CD14-positive monocyte (primary cell): ENCODE measurements around the gene CTRB1. TPM values are rescaled to one million over a fixed set of nuclear protein-coding genes. Genes with fewer than 3 reads are reported as not detected.
"Not testable (repeated sequence)": the region's sequence is repeated elsewhere in the genome, so short reads cannot be mapped to it uniquely, and the experiment has no call there.

Source experiments
- DNase-seq, 3 donors: peaks; one replicate each; pipeline ENCODE4 v3.0.0-alpha.2; 2011 to 2022
- H2AFZ ChIP-seq: 2 replicates; pipeline ENCODE4 v1.6.0; 2012; ENCODE audit warnings: mild to moderate bottlenecking, low read depth, low read length, inconsistent platforms; ENCODE audit not compliant: insufficient read depth, poor library complexity, severe bottlenecking
- H3K27ac ChIP-seq, 2 donors: 1 replicate in 1 of 2; 2 replicates in 1 of 2; pipeline ENCODE4 v1.5.1; 2012 to 2013; ENCODE audit warnings: low read length in 2 of 2, control low read depth in 1 of 2, inconsistent platforms in 1 of 2, low read depth in 1 of 2, mild to moderate bottlenecking in 1 of 2
- H3K27me3 ChIP-seq, 2 donors: one replicate each; pipeline versions ENCODE4 v1.6.0 to v1.6.1; 2011 to 2013; ENCODE audit warnings: low read length in 2 of 2; ENCODE audit not compliant: control insufficient read depth in 2 of 2, insufficient read depth in 2 of 2
- H3K36me3 ChIP-seq, 2 donors: replicated peaks in 1 of 2; 1 replicate in 1 of 2; 2 replicates in 1 of 2; pipeline versions ENCODE4 v1.5.1 to v1.6.1; 2012 to 2013; ENCODE audit warnings: low read length in 2 of 2, control low read depth in 1 of 2, inconsistent platforms in 1 of 2, mild to moderate bottlenecking in 1 of 2; ENCODE audit not compliant: insufficient read depth in 2 of 2, control insufficient read depth in 1 of 2
- H3K4me1 ChIP-seq, 2 donors: 1 replicate in 1 of 2; 2 replicates in 1 of 2; pipeline versions ENCODE4 v1.5.1 to v1.6.1; 2012 to 2013; ENCODE audit warnings: low read length in 2 of 2, control low read depth in 1 of 2, inconsistent platforms in 1 of 2, mild to moderate bottlenecking in 1 of 2, moderate library complexity in 1 of 2; ENCODE audit not compliant: insufficient read depth in 2 of 2, control insufficient read depth in 1 of 2
- H3K4me2 ChIP-seq: replicated peaks from 2 replicates; pipeline ENCODE3; 2012; ENCODE audit warnings: low read length, moderate library complexity, mild to moderate bottlenecking; ENCODE audit not compliant: poor library complexity, severe bottlenecking; ENCODE audit errors: extremely low read depth
- H3K4me3 ChIP-seq, 3 experiments: fragments of 200-600 bp in 1 of 3; sonication (generic) in 1 of 3; replicated peaks in 1 of 3; 1 replicate in 2 of 3; 2 replicates in 1 of 3; pipeline ENCODE4 v1.5.1; 2011 to 2013; ENCODE audit warnings: low read length in 3 of 3, mild to moderate bottlenecking in 3 of 3, control low read depth in 2 of 3, low read depth in 2 of 3, inconsistent platforms in 1 of 3, moderate library complexity in 1 of 3
- H3K79me2 ChIP-seq: 2 replicates; pipeline ENCODE4 v1.6.0; 2012; ENCODE audit warnings: mild to moderate bottlenecking, control low read depth, inconsistent platforms, low read length, moderate library complexity; ENCODE audit not compliant: insufficient read depth
- H3K9ac ChIP-seq: 2 replicates; pipeline ENCODE4 v1.6.0; 2017; ENCODE audit warnings: low read length, mild to moderate bottlenecking; ENCODE audit not compliant: insufficient read depth, poor library complexity, severe bottlenecking
- H3K9me3 ChIP-seq, 2 donors: replicated peaks in 1 of 2; 1 replicate in 1 of 2; 2 replicates in 1 of 2; pipeline versions ENCODE4 v1.5.1 to v1.6.1; 2012 to 2013; ENCODE audit warnings: low read length in 2 of 2, control low read depth in 1 of 2; ENCODE audit not compliant: control insufficient read depth in 1 of 2, insufficient read depth in 1 of 2
- H4K20me1 ChIP-seq: 2 replicates; pipeline ENCODE4 v1.6.0; 2012; ENCODE audit warnings: mild to moderate bottlenecking, low read length, control low read depth, moderate library complexity; ENCODE audit not compliant: insufficient read depth
- H3K27ac Mint-ChIP-seq, 7 donors: one replicate each; pipeline ENCODE4 v1.8.0; 2020; ENCODE audit warnings: mild to moderate bottlenecking in 7 of 7, mixed read lengths in 7 of 7, moderate library complexity in 6 of 7, inconsistent platforms in 2 of 7
- H3K27me3 Mint-ChIP-seq, 3 donors: one replicate each; pipeline ENCODE4 v1.8.0; 2021 to 2022; ENCODE audit warnings: low read depth in 3 of 3, mild to moderate bottlenecking in 3 of 3, mixed read lengths in 3 of 3, moderate library complexity in 3 of 3, inconsistent platforms in 1 of 3
- H3K36me3 Mint-ChIP-seq, 2 donors: one replicate each; pipeline ENCODE4 v1.8.0; 2020; ENCODE audit warnings: mixed read lengths in 2 of 2, inconsistent platforms in 1 of 2, mild to moderate bottlenecking in 1 of 2
- H3K4me1 Mint-ChIP-seq: one replicate; pipeline ENCODE4 v1.8.0; 2020; ENCODE audit warnings: mild to moderate bottlenecking, mixed read lengths
- H3K4me3 Mint-ChIP-seq, 2 donors: one replicate each; pipeline ENCODE4 v1.8.0; 2020; ENCODE audit warnings: mild to moderate bottlenecking in 2 of 2, mixed read lengths in 2 of 2, moderate library complexity in 1 of 2
- H3K9me3 Mint-ChIP-seq, 7 donors: one replicate each; pipeline ENCODE4 v1.8.0; 2020 to 2022; ENCODE audit warnings: mixed read lengths in 7 of 7, mild to moderate bottlenecking in 6 of 7, moderate library complexity in 6 of 7, inconsistent platforms in 2 of 7
- CTCF ChIP-seq: fragments of 200-600 bp; IDR thresholded peaks from one replicate; pipeline ENCODE4 v1.8.0; 2022; ENCODE audit warnings: antibody characterized with exemption, mild to moderate bottlenecking
- WGBS: methylation state at CpG from one replicate; pipeline ENCODE4 v1.1.5; 2013; ENCODE audit warnings: missing lambda C conversion rate; ENCODE audit not compliant: insufficient coverage; 5-methylcytosine and 5-hydroxymethylcytosine counted together
- intact Hi-C, 2 donors: fragments of 100-400 bp; cut with micrococcal nuclease; formaldehyde crosslinking; loops; one replicate each; pipeline versions ENCODE4 v1.15.0 to v1.15.1; 2023
- polyA plus RNA-seq, 3 donors: library from polyadenylated mRNA; depleted of rRNA in 1 of 3; unstranded in 2 of 3; stranded (reverse) in 1 of 3; fragments of 300-500 nt in 2 of 3; fragments of >200 nt in 1 of 3; fragmentation: Illumina TruSeq in 2 of 3; gene quantifications; 1 replicate in 2 of 3; 2 replicates in 1 of 3; pipeline ENCODE4 v1.2.3, GENCODE V29; 2012 to 2021

Gene CTRB1
- polyA plus RNA-seq, 3 donors: not detected

- intact Hi-C loops: no loop called here
- Histone ChIP-seq H3K27me3 (peaks cover 0 to 19% of the 10 kb centered on the region in 2 donors), H3K4me3 (no peak overlapping the region), H3K27ac (no peak overlapping the region), H3K4me1 (no peaks in the 10 kb centered on the region), H3K79me2 (no peaks in the 10 kb centered on the region), H3K4me2 (peak overlapping the region; percentile 14), H2AFZ (peak overlapping the region; percentile 21), H3K9ac (no peak overlapping the region), H3K9me3 (no peaks in the 10 kb centered on the region), H4K20me1 (no peaks in the 10 kb centered on the region), H3K36me3 (no peaks in the 10 kb centered on the region)
- Mint-ChIP-seq H3K27me3 (peaks cover 19 to 58% (median 37%) of the 10 kb centered on the region in 3 donors), H3K9me3 (peaks cover 0 to 3% (median 0%) of the 10 kb centered on the region in 7 donors), H3K27ac (no peak overlapping the region), H3K4me3 (peak overlapping the region; percentile 58 to 79), H3K4me1 (peaks cover 8% of the 10 kb centered on the region), H3K36me3 (no peaks in the 10 kb centered on the region)
- TF ChIP-seq CTCF: no peak
- WGBS: no CpG with 5 or more reads among the region's 5 CpGs
- no peak for DNase-seq
Observed at GRCh38 chr16:75219838-75220237, 1.1 kb downstream of the CTRB1 start.

GRCh38 chr16:75222271-75222783 is 3.5 kb downstream of the CTRB1 start:
- intact Hi-C loops: no loop called here
- Histone ChIP-seq H2AFZ (no peak overlapping the region), H3K4me3 (no peak overlapping the region), H4K20me1 (no peaks in the 10 kb centered on the region), H3K79me2 (no peaks in the 10 kb centered on the region), H3K4me1 (no peaks in the 10 kb centered on the region), H3K9ac (no peak overlapping the region), H3K9me3 (no peaks in the 10 kb centered on the region), H3K4me2 (no peak overlapping the region), H3K27ac (no peak overlapping the region), H3K36me3 (no peaks in the 10 kb centered on the region), H3K27me3 (peaks cover 0 to 29% of the 10 kb centered on the region in 2 donors)
- Mint-ChIP-seq H3K36me3 (no peaks in the 10 kb centered on the region), H3K4me1 (peaks cover 8% of the 10 kb centered on the region), H3K27ac (no peak overlapping the region), H3K4me3 (peak overlapping the region in 1 of 2 donors; percentile 59), H3K27me3 (peaks cover 20 to 66% (median 43%) of the 10 kb centered on the region in 3 donors), H3K9me3 (peaks cover 0 to 4% (median 0%) of the 10 kb centered on the region in 7 donors)
- no peak for DNase-seq
- 77% methylated on average over 9 of the region's 16 CpGs for WGBS
- no peak for TF ChIP-seq CTCF

GRCh38 chr16:75223129-75223528 is 4.3 kb downstream of the CTRB1 start:
- H3K9me3 ChIP-seq, H3K4me2 ChIP-seq, H3K9me3 Mint-ChIP-seq, H3K4me3 Mint-ChIP-seq, H3K4me3 ChIP-seq, H3K9ac ChIP-seq, H2AFZ ChIP-seq, H3K27ac Mint-ChIP-seq, H3K4me1 ChIP-seq, H3K79me2 ChIP-seq, intact Hi-C loops, H4K20me1 ChIP-seq, H3K27ac ChIP-seq, H3K36me3 ChIP-seq, H3K36me3 Mint-ChIP-seq, DNase-seq, H3K4me1 Mint-ChIP-seq: not testable (repeated sequence)
- peaks cover 25 to 66% (median 45%) of the 10 kb centered on the region in 3 donors for H3K27me3 Mint-ChIP-seq
- no CpG with 5 or more reads among the region's 20 CpGs for WGBS
- H3K27me3 ChIP-seq: peaks cover 0 to 34% of the 10 kb centered on the region in 2 donors
